Measurements from ENCODE around the gene TARS1.
A peak's percentile ranks its signal among the peaks of the same experiment; 100 is the strongest.

TARS1 gene

DNA sequence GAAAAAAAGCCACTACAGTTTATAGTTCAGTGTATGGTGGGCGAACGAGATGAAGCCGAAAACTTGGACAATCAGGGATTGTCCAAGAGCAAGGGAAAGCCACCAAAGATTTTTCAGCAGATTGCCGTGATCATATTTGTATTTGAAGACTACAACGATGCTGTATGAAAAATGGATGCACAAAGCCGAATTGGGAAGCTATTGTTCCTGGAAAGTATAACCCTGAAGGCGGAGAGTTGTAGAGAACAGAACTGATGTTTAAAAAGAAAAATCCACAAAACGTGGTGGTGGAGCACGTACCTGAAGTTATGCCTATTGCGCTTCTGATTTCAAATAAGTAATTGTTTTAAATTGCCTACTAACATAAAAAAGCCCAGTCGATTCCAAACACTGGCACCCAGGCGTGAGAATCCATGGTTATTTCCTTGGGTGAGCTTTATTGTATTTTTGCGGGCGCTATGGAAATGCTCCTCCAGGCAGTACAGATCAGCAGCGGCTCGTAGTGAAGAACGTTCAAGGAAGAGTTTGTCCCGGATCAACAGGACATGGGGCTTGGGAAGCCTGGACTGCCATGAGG lies 772 bp upstream of the TARS1 start:
- no peak for DNase-seq (ENCODE audit: low read depth)

DNA sequence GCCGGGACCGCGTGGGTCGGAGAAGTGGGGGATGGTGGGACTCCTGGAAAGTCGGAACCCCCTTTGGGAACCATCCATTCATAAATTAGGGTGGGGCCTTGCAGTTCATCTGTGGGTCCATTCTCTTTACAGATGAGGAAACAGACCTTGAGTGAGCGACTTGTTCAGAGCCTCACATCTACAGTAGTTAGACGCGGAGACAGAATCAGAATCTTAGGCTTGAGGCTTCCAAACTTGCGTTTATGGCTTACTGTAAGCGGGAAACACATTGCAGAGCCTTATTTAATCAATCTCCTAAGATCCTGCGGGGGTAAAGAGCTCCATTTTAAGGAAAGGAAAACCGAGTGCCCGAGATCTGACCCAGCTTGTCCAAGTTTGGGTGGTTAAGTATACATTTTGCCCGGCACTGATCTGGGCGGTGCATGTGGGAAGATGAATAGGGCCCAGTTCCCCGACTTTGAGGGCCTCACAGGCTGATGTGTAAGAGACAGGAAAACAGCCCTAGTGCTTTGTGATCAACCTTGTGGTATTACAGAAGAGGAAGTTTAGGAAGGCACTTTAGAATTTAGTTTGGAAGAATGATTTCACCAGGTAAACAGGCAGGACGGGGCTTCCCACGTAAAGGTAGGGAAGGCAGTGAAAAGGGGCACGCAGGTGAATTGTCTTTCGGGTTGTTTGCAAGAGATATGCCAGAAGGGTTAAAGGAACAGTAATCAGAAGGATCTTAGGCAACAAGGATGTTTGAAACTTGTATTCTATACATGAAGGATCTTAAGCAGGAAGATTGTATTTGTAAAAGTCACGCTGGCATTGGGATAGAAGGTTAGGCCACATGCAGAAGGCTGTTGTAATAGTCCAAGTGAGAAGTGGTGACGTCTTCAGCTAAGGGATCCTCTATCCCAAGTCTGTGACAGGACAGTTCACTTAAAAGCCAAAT lies 744 bp downstream of the TARS1 start:
- DNase-seq (ENCODE audit: low read depth), result peak; percentile 9

DNA sequence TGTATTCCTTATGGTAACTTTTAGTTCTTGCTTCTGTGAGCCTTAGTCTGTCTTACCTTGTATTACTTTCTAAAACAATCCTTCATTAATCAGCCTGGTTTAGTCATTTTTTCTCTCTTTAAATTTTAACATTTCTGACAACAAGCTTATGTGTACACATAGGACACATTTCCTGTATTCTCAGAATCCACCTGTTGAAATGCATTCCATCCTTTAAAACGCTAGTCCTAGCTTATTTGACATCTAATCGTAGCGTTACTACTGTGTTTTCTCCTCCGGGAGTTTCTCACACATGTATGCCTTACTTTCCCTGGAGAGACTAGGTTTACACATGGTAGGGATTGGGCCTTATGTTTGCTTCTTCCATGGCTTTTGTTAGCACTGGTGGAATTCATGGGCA lies 3.8 kb downstream of the TARS1 start:
- DNase-seq (ENCODE audit: low read depth), result no peak

DNA sequence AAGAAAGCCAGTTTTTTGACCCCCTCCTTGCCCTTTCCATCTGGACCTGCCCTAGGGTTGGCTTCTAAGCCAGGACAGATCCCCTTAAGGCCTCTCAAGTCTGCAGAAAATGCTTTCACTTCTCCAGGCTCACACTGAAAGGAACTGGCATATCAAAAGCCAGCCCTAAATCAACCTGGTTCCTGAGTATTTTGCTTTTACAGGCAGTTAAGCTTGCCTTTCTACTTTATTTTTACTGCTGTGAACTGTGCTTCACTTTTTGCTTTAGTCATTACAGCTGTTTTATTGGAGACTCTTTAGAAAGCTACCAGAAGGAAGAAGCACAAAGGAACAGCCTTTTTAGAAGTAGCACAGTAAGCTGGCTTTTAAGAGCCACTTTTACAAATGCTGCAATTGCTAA lies 5.0 kb downstream of the TARS1 start:
- no peak for DNase-seq (ENCODE audit: low read depth)

DNA sequence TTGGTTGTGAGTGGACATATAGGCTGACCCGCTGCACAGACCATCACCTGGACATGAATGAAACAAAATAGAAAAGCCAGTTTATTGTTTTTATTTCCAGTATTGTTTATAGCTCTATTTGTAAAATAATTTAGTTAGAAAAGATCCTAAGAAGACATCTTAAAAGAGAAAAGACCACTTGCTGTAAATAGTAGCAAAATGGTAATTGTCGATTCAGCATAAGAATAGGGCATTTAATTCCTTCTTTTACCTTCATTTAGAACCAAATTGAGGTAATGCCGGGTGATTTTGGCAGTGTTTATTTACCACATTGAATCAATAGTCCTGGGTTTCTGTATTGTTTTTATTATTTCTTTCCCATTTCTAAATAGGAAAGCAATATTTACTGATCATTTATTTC lies 7.4 kb downstream of the TARS1 start:
- DNase-seq (ENCODE audit: low read depth), result no peak

DNA sequence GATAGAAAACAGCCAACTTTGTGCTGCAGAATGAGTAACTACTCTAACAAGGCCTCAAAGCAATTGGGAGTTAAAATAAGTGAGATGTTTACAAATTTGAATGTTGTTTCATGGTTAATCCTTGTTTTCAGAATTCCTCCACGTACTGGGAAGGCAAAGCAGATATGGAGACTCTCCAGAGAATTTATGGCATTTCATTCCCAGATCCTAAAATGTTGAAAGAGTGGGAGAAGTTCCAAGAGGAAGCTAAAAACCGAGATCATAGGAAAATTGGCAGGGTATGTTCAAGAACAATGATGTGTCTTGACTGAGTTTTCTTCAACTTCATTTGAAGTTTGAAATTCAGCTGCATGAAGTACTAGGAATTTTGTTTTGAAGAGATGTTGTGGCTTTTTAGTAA lies 16.4 kb downstream of the TARS1 start:
- DNase-seq (ENCODE audit: low read depth), result no peak

DNA sequence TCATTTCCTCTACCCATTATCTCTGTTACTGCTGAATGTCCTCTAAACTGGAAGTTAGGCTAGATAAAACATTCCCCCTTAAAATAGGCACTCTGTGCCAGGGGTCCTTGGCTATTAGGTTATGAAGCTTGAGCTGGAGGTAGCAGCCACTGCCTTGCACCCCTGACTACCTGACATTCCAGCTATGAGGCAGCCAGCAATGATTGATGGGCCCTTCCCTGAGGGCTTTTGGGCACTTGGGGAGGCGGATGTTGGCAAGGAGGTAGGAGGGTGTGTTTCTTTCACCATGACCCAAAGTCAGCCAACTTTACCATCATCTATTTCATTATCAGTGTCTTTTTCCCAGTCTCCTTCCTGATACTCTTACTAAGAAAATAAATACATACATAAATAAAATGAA lies 17.1 kb downstream of the TARS1 start:
- DNase-seq (ENCODE audit: low read depth), result no peak

DNA sequence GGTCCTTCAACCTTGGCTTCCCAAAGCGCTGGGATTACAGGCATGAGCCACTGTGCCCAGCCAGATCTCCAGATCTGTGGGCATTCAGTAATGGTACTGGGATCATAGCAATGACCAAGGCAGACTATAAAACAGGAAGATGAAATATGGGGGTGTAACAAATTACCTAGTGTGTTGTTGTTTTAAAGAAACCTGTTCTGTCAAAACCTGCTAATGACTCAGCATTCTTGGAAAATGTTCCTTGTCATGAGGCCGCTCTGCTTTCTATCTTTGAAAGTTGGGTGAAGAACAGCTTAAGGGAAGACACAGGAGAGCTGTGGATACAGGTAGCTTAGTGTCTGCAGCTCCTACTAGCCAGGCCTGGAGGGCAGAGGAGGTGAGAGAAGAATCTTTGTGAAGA lies 19.4 kb downstream of the TARS1 start:
- DNase-seq (ENCODE audit: low read depth), result no peak

DNA sequence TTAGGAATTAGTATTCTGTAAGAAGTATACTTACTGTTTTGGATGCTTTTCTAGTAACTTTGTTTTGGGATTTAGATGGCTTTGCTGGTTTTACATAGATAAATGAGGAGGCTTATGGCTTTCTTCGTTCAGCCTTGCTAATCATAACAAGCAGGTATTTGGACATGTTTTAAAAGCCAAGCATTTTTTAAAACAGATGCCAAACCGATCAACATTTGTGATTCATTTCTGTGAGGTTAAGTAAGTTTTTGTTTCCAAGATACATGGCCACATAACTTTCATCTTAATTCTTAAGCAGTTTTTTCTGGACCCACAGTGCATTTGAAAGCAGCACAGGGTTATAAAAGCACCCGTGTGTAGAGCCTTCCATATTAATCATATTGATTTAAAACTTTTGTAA lies 21.7 kb downstream of the TARS1 start:
- no peak for DNase-seq (ENCODE audit: low read depth)

DNA sequence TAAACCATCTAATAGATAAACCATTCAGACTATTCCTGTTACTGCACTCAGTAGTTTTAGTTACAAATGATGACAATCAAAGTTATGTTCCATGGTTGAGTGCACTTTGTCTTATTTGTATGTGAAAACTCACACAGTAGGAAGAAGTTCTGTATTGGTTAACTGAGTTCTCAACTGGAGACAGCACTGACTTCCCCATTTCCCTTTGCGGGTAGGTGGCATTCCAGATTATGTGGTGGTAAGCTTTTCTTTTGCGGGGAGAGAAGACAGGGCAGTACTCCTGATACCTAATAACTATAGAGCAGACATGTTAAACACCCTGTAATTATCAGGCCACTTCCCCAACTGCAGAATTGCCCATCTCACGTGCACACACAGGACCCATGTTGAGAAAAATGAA lies 24.4 kb downstream of the TARS1 start:
- DNase-seq (ENCODE audit: low read depth), result no peak

DNA sequence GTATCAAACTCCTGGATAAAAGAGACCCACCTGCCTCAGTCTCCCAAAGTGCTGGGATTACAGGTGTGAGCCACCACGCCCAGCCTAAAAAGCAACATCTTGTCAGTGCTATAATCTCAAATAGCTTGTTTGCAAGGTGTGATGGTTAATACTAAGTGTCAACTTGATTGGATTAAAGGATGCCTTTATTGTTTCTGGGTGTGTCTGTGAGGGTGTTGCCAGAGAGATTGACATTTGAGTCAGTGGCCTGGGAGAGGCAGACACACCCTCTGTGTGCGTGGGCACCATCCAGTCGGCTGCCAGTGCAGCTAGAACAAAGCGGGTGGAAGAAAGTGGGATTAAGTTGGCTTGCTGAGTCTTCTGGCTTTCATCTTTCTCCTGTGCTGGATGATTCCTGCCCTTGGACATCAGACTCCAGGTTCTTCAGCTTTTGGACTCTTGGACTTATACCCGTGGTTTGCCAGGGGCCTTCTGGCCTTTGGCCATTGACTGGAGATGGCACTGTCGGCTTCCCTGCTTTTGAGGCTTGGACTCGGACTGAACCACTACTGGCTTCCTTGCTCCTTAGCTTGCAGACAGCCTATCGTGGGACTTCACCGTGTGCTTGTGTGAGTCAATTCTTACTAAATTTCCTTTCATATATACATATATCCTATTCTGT lies 28.1 kb downstream of the TARS1 start:
- DNase-seq (ENCODE audit: low read depth), result no peak

DNA sequence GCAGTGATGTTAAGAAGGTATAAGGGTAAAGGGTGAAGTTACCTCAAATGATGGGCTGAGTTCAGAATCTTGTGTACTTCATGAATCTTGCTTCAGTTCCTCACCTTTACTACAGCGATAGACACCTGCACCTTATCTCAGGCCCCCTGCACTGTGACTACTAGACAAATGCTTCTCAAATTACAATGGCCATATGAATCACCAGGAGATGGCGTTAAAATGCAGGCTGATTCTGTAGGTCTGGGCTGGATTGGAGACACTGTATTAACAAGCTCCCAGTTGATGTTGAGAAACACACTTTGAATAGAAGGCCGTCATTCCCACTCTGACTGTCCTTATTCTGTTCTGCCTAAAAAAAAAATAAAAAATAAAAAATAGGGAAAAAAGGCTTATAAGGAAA lies 29.8 kb downstream of the TARS1 start:
- DNase-seq (ENCODE audit: low read depth), result no peak

DNA sequence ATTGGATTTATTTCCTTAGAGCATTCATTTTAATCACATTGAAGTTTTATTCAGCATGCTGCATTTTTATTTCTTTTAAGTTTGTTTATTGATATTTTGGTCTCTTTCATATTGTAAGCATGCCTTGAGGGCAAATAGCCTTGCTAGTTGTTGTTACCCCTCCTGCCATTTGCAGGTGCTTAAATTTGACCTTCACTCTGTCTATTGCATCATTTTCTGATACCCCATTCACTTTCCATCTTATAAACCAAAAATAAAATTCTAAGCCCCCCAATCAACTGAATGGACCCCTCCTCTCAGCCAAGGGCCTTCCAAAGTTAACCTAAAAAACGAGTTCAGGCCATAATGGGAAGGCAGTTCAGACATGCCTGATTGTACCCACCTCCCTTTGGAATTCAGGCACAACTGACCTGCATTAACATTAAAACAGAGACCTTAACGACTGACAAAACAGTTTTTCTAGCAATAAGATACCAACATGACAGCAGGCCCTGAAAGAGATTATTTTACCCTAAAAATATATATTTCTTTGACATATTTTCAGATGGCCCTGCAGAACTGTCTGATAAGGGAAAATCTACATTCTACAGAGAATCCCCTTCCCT lies 32.1 kb downstream of the TARS1 start:
- no peak for DNase-seq (ENCODE audit: low read depth)

DNA sequence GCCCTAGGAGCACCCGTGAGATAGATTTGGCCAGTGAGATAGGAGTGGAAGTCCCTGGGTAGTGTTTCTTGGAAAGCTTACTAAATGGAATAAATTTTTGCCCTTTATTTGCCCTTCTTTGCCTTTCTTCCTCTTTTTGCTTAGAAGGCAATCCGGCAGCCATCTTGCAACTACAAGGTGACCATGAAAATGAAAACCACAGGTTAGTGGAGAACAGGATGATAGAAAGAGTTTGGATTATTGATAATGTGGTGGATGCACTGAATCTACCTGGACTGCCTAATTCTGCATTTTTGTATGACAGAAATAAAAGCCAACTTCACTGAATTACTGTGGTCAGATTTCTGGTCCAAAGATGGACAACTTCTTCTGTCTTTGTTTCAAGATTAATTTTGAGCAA lies 33.2 kb downstream of the TARS1 start:
- DNase-seq (ENCODE audit: low read depth), result no peak

DNA sequence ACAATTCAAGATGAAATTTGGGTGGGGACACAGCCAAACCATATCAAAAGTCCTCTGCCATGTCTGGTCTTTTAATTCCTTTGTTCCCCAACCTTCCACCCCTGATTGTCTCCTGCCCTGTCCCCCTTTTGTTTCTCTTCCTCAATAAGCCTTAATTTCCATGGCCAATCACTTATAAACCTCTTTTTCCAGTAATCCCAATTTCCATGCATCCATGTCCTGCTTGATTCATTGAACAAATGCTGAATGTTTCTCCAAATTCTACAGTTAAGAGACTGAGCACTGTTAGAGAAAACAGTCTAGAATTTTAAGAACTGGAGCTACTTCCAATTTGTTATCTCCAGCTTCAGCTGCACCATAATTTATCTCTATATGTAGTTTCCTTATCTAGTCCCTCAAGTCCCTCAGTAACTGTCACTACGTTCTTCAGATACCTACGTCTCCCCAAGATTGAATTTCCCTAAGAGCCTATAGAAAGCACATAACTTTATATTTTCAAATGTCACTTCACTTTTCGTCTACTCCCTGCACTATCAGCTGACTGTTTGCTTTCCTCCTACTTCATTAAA lies 34.2 kb downstream of the TARS1 start:
- DNase-seq (ENCODE audit: low read depth), result no peak

DNA sequence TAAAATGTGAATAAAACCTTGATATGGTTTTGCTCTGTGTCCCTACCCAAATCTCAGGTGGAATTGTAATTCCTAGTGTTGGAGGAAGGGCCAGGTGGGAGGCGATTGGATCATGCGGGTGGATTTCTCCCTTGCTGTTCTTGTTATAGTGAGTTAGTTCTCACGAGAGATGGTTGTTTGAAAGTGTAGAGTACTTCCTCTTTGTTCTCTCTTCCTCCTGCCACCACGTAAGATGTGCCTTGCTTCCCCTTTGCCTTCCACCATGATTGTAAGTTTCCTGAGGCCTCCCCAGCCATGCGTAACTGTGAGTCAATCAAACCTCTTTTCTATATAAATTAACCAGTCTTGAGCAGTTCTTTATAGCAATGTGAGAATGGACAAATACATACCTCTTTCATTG lies 34.9 kb downstream of the TARS1 start:
- no peak for DNase-seq (ENCODE audit: low read depth)

DNA sequence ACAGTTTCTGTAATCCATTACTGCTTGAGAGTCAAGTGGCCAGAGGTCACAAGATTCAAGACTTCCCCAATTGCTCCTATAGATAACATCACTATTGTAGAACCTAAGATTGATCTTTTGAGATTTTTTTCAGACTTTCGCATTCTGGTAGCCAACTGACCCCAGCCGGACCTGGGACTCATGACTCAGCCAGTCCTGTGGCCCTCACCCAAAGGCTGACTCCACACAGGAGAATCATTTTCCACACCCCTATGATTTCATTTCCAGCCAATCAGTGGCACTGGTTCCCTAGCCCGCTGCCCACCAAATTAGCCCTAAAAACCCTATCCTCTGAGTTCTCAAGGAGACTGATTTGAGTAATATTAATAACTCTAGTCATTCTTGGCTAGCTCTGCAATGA lies 36.2 kb downstream of the TARS1 start:
- no peak for DNase-seq (ENCODE audit: low read depth)

DNA sequence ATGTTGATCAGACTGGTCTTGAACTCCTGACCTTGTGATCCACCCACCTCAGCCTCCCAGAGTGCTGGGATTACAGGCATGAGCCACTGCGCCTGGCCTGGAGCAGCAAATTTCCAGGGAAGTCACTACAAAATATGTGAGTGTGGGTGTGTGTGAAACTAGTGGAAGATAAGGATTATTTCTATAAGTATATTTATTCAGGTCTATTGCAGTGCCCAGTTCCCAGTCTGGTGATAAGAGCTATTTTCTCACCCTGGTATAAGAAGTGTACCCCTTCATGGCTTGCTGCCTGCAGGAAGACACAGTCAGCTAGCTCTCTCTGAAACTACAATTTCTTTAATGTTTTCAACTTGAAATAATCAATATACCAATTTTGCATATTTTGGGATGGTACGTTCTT lies 37.1 kb downstream of the TARS1 start:
- no peak for DNase-seq (ENCODE audit: low read depth)

DNA sequence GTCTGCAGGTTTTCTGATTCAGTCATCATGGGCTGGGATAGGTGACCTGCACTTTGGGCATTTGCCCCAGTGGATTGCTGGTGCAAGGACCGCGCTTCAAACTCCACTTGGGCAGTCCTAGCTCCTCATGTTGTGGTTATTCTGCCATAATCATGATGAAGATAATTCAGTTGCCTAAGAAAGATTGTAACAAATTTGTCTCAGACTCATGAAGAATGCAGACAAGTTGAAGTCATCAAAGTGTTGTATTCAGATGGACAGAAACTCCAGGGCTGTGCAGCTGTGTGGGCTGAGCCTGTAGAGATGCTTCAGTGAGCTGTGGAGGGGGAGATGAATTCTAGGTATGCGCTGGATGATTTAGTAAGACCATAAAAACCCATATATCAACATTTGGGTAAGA lies 38.5 kb downstream of the TARS1 start:
- DNase-seq (ENCODE audit: low read depth), result no peak

DNA sequence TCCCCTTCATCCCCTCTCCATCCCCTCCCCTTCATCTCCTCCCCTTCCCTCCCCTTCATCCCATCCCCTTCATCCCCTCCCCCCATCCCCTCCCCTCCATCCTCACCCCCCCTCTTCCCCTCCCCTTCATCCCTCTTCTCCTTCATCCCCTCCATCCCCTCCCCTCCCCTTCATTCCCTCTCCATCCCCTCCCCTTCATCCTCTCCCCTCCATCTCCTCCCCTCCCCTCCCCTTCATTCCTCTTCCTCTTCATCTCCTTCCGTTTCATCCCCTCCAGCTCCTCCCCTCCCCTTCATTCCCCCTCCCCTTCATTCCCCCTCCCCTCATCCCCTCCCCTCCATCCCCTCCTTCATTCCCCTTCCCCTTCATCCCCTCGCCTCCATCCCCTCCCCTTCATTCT lies 40.1 kb downstream of the TARS1 start:
- no peak for DNase-seq (ENCODE audit: low read depth)

DNA sequence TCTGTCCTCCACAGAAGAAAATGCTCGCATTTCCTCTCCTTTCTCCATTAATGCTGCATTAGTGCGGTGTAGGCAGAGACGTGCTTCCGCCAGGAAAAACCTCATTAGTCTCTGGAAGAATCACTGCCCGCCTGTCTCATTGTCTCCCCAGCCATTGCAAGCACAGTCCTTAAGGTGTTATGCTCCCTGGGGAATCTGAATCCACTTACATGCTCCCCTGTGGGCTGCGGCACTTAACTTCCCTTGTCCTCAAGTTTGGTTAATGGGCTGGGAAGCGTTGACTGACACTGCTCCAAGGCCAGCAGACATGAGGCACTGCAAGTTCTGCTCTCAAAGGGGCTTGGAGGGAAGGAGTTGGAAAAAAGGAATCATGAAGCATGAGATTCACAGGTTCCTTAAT lies 41.6 kb downstream of the TARS1 start:
- no peak for DNase-seq (ENCODE audit: low read depth)

DNA sequence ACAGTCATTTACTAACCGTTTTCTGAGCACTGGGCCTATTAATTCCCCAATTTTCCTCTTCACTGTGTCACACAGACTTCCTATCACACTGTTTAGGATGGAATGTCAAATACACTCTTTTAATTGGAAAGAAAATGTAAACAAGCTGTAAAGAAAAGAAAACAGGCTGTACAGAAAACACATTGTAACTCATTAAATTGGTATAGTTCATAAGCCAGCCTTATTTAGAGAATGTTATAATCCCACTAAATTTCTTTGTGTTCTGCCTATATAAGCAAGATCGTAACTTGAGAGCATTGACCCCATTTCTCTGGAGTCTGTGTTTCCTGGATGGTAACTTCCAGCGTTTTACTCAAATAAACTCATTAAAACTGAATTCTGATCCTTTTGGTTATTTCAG lies 46.5 kb downstream of the TARS1 start:
- DNase-seq (ENCODE audit: low read depth), result no peak

All from activated T-cell treated with anti-CD3 and anti-CD28 coated beads for 24 hours (primary cell).